Activated CD4-positive, alpha-beta T cell treated with anti-CD3 and anti-CD28 coated beads for 24 hours (primary cell): ENCODE results near the gene ZC2HC1B.
A peak's percentile ranks its signal among the peaks of the same experiment; 100 is the strongest.

Experiments
- DNase-seq, 2 donors: peaks; one replicate each; pipeline ENCODE4 v3.0.0-alpha.2; 2020; ENCODE audit warnings: low read depth in 2 of 2

Gene ZC2HC1B

DNA sequence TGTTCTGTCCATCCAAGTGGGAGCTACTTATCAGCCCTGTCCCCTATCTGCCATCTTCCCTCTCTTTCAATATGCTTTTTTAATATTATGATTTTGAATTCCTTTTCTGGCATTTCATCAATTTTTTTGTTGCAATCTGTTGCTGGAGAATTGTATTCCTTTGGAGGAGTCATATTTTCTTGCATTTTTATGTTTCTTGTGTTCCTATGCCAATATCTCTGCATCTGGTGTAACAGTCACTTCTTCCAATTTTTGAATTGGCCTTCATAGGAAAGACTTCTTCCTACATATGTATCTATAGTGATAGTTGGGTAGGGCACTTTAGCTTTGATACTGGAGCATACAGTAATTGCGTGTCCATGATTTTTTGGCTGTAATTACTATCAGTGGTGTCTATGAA, 70.1 kb downstream of the ZC2HC1B start:
- no peak for DNase-seq

DNA sequence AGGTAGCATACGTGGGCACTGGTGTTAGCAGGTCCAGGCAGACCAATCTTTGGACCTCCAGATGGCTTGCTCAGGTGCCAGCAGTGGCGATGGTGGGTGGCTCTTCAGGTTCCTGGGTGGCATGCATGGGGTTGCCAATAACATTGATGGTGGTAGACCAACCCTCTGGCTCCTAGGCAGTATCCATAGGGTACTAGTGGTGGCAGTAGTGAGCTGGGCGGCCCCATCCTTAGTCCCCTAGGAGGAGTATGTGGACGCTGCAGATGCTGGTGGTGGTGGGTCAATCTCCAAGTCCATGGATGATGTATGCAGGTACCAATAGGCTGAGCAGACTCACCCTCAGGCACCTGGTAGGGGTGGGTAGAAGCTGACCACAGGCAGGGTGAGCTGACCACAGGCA, 70.6 kb downstream of the ZC2HC1B start:
- DNase-seq, result no peak

DNA sequence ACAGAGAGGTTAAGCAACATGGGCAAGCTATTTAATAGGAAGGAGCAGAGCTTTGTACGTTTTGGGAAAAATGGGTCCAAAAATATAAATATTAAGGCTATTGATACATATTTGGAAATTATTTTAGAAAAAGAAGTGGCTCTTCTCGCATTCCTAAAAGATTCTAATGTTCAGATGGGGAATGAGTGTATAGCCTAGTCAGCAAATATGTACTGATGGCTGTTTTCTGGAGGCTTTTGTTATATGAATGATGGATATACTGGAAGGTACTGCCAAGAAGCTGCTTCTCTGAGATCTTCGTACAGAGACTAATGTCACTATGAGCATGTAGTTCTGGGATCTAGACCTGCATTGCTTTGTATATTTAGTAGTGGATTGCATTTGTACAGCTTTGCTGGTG, 72.1 kb downstream of the ZC2HC1B start:
- no peak for DNase-seq

DNA sequence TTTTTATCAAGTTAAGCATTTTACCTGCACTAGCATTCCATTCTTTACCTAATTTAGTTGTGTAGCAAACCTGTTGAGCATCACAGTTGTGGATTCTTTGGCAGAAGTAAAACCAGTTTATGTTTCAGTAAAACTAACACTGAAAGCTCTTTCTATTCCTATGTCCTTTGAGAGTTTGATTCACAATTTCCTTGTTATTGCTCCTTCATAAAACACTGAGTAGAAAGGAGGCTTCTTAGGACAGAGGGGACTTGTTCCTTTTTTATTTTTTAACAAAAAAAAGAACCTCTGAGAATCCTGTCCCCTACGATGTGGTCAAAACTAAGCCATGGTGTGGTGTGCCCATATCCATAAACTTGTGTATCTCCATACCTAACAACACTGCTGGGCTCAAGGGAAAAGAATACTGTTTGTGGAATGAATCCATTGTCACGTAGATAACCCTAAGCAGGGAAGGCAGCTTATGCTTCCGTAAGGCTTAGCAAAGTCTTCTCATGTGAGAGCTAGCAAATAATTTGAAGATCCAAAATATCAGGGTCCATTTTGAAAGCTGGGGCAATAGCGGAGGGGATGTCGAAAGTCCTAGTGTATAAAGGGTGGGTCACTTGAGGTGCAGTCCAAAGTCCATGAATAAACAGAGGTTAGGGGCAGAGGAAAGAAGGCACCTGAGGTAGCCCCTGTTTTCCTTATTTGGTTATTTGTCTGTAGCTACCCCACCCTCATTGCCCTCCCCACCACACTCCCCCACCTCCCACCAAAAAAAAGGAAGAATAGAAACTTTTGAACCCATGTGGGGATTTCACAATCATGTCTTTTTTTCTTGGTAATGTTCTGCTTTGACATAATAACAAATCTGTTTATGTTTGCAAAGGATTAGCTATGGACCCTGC, 72.7 kb downstream of the ZC2HC1B start:
- DNase-seq, result no peak

DNA sequence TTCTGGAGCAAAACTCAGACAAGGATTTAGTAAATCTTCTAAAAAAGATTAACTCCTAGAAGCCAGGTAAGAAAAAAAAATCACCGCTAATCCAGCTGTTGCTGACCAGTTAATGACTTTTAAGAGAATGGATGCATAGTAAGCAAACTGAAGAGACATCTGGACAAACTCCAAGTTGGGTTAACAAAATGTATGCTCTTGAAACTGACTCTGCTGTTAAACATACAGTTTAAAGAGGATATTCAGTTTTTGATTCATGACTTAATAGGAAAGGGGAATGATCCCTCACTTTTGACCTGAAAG, 73.3 kb downstream of the ZC2HC1B start:
- no peak for DNase-seq

DNA sequence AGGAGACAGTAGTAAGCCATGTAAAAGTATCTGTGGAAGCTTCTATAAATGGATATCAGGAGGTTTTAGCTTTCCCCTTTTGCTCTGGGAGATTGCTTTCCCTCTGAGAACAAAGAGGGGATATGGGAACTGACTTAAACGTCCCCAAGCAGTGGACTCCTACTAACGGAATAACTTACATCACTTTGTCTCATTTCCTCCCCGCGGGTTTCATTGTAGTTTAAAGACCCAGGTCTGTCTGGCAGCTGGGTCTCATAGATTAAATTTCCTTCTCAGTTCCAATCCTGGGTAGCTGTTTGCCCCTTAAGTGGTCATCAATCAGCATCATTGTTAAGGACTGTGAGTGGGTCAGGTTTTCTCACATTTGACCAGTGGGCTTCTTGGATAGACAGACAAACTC, 75.1 kb downstream of the ZC2HC1B start:
- DNase-seq, result no peak

DNA sequence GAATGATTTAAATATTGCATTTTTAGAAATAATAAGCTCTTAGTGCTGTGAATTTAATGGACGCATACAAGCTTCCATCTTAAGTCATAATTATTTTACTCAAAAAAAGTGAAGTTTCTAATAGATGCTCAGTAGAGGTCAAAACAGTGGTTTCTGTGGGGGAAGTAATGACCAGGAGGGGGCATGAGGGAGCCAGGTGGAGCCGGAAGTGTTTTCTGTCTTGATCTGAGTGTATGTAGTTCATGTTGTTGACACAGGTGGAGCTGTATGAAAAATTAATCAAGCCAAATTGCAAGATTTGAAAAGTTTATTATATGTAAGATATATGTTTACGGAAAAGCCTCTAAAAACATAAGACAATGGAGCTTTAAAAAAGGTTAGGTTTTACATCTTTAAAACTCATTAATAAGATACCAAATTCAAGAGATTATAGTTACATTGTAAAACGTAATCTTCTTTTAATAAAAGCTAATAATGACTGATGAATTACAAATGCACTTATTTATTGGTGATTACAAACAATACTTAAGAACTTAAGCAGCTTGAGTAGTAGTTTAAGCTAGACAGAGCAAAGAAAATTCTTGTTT, 75.8 kb downstream of the ZC2HC1B start:
- peak; percentile 9 to 22 for DNase-seq

DNA sequence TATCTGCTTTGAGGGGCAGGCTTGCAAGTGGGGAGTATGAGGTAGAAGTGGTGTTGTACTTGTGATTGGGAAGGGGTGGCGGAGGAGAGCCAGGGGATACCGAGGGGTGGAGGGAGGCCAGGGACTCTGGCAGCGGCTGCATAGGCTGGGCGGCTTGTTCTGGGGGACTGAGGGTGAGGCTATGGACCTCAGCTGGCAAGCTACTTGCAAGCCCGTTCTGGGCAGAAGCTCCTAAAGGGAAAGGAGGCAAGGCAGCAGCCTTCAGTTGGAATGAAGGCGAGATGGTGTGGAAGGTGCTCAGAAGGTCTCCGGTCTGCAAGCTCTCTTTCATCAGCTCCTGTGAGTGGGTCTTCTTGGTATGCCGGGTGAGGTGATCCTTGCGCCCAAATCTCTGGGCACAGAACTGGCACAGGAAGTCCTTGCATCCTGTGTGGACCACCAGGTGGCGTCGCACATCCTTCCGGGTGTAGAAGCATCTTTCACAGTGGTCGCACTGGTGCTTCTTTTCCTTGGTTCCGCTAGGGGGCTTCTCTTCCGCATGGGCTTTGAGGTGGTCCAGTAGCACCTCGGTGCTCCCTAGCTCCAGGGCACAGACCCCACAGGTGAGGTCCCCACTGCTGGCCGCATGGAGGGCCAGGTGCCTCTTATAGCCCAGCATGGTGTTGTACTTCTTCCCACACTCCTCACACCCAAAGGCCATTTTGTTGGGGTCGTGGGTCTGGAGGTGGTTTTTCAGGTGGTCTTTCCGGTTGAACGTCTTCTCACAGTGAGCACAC, 77.8 kb downstream of the ZC2HC1B start:
- peak; percentile 25 to 52 for DNase-seq

DNA sequence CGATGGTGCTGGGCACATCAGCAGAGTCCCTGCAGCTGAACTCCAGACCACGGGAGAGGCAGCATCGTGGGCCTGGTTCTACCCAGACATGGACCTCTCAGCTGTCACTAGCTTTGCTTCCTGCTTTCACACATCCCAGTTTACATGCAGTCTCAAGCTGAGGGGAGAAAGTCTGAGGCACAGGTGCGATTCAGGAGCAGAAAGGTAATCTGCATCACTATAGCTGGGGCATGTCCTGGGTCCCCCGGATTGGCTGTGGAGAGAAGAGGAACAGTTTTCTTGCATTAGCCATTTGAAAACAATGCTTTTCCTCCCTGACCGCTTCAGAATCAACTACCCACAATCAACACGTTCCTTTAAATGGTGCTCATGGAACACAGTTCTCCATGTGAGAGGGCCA, 83.9 kb downstream of the ZC2HC1B start:
- no peak for DNase-seq

DNA sequence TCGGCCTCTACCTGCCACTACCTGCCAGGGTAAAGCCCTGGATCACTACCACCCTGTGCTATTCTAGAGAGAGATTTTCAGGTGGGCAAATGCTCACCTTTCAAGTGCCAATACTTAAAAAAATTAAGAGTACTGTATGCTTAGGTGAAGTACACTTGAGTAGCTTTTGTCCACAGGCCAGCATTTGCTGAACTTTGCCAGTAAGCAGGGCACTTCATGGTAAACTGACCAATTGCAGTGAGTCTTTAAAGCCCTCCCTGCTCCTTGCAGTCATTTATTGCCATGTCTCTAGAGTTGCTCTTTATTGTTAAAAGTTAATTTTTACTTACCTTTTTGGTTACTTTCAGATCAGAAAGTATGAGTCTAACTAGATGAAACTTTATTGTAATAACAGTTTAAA, 85.3 kb downstream of the ZC2HC1B start:
- DNase-seq, result no peak

DNA sequence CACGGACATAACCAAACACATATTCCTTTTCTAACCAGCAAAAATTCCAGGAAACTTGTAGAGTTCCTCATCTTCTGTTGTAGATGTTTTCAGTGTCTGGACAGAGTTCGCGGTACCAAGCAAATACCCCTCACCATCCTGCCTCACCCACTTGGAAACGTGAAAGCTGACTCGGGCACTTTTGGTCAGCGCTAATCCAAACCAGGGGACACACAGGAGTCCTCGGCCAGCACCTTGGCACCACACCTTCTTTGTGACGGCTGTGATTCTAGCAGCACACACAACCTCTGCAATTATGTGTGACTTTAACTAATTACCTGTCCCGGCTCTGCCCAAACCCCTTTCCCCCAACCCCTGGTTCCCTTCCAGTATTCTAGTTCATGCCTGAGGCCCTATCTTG, 85.7 kb downstream of the ZC2HC1B start:
- DNase-seq, result no peak

DNA sequence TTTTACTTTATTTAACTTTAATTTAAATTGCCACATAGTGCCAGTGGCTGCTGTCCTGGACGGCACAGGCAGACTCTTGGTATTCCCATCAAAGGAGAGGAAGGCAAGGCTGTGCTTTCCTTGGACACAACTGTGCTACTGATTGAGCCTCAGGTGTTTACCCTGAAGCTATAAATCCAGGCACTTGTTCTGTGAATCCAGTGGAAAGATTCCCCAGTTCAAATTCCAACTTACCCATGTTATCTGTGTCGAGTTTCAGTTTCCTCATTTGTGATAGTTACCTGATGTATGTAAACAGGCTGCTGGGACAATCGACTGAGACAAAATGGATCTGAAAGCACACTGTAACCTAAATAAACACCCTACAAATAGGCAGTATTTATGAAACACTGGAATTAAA, 86.6 kb downstream of the ZC2HC1B start:
- DNase-seq, result no peak

DNA sequence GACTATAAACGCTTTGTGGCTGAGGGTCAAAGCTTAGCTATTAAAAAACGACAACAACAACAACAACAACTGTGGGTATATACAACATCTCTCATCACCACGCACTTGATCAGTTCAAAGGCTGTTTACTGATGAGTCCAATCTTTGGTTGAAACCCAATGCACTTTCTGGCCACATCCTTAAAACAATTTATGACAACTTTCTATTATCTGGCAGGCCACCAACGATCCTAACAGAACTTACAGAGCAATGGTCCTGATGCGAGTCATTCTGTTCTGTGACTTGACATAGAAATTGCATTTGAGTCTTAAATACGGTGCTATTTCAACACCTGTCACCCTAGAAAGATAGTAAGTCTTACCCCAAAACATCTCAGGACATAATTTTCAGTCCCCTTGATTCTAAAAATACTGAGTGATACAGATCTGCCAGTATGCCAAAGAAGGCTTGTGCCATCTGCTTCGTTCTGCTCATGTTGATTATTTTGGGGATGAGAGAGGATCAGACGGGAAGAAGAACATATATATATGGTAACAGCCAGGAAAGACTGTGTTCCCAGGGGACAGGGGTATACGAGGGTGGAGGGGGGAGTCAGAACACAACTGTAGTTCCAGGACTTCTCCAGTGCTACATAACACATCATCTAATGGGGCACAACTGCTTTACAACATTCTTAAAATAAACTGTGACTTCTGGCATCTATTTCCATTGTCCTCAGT, 87.9 kb downstream of the ZC2HC1B start:
- DNase-seq, result no peak

DNA sequence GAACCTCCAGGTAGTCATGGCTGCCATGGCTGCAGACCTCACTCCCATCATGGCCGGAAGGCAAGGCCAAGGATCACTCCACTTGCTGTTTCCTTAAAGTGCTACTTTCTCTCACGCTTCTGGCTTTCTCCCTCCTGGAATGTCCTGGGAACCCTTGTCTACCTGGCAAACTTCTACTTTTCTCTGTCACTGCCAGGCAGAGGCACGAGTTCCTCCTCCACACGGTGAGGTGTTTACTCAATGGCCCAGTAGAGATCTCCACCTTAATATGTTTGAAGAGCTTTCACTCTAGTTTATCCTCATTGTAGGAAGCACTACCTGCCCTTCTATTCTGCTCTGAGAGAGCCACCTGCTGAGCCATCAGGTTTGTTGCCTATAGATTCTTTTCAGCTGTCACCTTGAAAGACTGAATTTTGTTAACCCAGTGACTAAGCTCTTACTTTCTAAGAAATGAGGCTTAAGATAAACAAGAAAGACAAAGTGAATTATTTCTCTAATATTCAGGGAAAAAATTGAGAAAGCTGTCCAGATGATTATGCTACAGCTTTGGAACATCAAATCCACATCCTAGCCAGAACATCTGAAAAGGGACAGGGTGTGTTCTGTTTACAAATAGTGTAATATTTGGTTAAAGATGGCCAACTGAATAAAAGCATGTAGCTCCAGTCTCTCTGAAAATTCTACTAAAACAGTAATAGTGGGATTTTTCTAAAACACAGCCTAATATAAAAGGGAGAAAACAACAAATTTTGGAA, 88.8 kb downstream of the ZC2HC1B start:
- DNase-seq, result no peak

DNA sequence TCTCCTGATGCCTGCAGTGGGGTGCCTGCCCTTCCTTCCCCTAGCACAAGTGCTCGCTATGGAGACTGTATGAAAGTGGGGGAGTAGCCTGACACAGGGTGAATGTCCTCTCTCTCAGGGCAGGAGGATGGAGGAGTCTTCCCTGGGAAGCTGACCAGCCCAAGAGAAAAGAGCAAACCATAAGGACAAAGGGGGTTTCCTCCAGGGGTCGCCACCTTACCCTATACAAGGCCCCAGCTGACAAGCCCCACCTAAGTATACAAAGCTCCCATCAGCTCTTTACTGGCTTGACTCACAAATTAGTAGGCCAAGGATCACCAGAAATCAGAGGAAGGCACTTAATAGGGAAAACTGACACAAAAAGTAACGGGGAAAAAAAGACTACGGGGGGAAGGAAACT, 89.6 kb downstream of the ZC2HC1B start:
- no peak for DNase-seq

DNA sequence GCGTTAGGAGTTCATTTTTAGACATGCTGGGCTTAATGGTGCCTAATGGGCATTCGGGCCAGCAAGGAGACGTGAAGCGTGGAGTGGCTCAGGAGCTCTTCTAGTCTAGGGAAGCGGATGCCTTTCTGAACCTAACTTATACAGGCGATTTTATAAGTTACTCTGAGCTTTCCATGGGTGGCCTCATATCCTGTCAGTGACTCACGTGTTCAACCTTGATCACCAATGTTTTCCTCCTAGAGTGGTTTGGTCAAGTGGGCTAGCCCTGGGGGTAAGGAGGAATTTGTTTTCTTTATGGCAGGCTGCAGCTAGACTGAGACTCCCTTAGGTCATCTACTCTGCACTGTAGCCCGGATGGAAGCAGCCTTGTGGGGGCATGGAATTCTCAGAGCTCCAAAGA, 91.7 kb downstream of the ZC2HC1B start:
- DNase-seq, result no peak

DNA sequence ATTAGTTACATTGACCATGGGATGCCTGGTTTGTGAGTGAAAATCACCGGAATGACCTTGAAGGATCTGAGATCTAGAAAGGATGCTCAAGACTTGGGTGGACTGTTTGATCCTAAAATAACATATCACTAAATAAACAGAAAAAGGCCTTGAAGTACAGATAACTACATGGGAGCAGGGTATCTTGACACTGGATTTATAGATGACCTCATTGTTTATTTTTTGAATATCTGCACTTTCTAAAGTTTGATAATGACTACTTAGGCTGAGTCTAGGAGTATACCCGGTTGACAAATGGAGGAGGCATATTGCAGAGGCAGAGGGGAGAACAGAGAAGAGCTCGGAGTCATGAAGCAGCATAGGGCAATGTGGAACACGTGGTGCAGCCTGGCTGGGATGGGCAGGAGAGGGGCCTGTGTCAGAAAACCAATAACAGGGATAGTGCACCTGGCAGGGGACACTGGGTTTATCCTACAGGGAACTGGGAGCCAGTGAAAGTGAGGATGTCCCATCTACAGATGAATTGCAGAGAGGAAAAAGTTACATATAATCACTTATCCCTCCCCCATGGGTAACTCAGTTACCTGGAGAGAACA, 93.5 kb downstream of the ZC2HC1B start:
- DNase-seq, result no peak

DNA sequence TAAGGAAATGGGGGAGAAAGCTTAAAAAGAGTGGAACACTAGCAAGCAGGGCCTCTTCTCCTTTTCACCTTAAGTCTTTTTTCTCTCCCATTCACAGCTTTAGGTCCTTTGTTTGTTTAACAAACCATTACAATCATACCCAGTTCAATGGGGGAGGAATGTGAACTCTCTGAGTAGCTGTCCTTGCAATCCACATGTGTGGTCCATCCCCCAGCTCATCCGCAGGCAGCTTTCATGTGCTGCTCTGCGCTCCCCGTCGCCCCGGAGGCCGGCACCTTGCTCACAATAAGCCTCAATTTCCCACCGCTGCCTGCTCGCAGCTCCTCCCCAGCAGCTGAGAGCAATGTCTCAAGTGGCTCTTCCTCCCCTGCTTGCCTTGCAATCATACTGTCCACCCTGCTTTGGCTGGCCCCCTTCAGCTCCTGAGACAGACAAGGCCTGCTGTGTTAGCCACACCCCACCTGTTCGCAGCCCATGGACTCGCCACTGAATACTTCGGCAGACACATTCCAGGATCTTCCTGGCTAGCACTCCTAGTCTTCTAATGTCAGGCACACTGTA, 94.6 kb downstream of the ZC2HC1B start:
- no peak for DNase-seq

DNA sequence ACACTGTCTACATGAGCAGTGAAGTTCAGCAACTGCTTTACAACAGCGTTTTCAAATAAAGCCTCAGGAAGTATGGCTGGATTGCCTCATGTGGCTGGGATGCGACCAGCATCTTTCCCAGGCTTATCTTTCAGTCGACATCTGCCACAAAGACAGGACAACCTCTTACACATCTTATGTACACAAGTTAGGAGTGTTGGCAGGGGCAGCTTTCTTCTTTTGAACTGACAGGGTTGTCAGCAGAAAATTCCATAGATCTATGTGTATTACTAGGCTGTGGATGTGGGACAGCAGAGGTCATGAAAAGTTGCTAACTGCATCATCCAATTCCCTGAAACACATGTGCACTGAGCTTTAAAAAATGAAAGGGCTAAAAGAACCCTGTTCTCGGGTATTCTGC, 95.7 kb downstream of the ZC2HC1B start:
- DNase-seq, result no peak

DNA sequence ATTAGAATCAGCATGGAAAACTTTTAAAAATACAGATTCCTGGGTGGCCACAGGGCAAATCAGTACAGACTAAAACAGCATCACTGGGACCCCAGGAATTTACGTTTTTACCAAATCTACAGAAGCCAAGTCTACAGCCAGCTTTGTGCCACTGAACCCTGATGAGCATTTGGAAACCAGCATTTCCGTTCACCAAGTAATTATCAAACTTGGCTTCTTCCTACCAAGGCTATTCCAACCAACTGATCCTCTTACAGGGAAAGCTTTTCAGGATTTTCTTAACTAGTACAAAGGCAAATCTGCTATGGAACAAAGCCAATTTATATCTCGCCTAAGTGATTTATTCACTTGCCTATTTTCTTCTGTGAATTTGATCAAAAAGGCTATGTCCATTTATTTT, 96.8 kb downstream of the ZC2HC1B start:
- DNase-seq, result no peak
